Stimulated activated CD8-positive, alpha-beta memory T cell treated with anti-CD3 and anti-CD28 coated beads, Interleukin-12 subunit alpha, Interleukin-12 subunit beta, amount 100 ng/mL, for 24 hours (primary cell): ENCODE measurements around the gene MUSTN1.

ENCODE experiments used
- DNase-seq: peaks from one replicate; pipeline ENCODE4 v3.0.0-alpha.2; 2020; ENCODE audit errors: extremely low read depth

Gene MUSTN1

GRCh38 chr3:52834871-52835501 lies at the start of gene MUSTN1:
TSS of gene MUSTN1 (minus strand) at chr3:52835019. CDS start at chr3:52834948, 71 bp downstream.
- DNase-seq, result no peak

GRCh38 chr3:52882377-52882776 lies 47.6 kb upstream of the MUSTN1 start:
- no peak for DNase-seq

GRCh38 chr3:52881871-52882270 lies 47.1 kb upstream of the MUSTN1 start:
- DNase-seq, result no peak

- DNase-seq, result no peak
Observed at GRCh38 chr3:52880474-52880873, 45.7 kb upstream of the MUSTN1 start.

GRCh38 chr3:52880047-52880446 lies 45.2 kb upstream of the MUSTN1 start:
- no peak for DNase-seq

GRCh38 chr3:52879581-52879980 lies 44.8 kb upstream of the MUSTN1 start:
- DNase-seq, result no peak

GRCh38 chr3:52879090-52879489 lies 44.3 kb upstream of the MUSTN1 start:
- DNase-seq, result no peak

- no peak for DNase-seq
Observed at GRCh38 chr3:52877085-52877484, 42.3 kb upstream of the MUSTN1 start.

- DNase-seq, result no peak
Observed at GRCh38 chr3:52874864-52875587, 40.2 kb upstream of the MUSTN1 start.

- no peak for DNase-seq
Observed at GRCh38 chr3:52874160-52874701, 39.4 kb upstream of the MUSTN1 start.

- DNase-seq, result no peak
Observed at GRCh38 chr3:52873433-52874159, 38.8 kb upstream of the MUSTN1 start.

GRCh38 chr3:52872245-52872644 lies 37.4 kb upstream of the MUSTN1 start:
- no peak for DNase-seq

- DNase-seq, result no peak
Observed at GRCh38 chr3:52871761-52872160, 36.9 kb upstream of the MUSTN1 start.

- DNase-seq, result no peak
Observed at GRCh38 chr3:52870471-52870870, 35.7 kb upstream of the MUSTN1 start.

GRCh38 chr3:52866427-52866826 lies 31.6 kb upstream of the MUSTN1 start:
- DNase-seq, result no peak

GRCh38 chr3:52865994-52866393 lies 31.2 kb upstream of the MUSTN1 start:
- no peak for DNase-seq

GRCh38 chr3:52860424-52860768 lies 25.6 kb upstream of the MUSTN1 start:
- no peak for DNase-seq

- DNase-seq, result no peak
Observed at GRCh38 chr3:52859686-52860423, 25.0 kb upstream of the MUSTN1 start.

- DNase-seq, result no peak
Observed at GRCh38 chr3:52857864-52858263, 23.0 kb upstream of the MUSTN1 start.

- DNase-seq, result no peak
Observed at GRCh38 chr3:52857133-52857532, 22.3 kb upstream of the MUSTN1 start.

GRCh38 chr3:52856666-52857065 lies 21.8 kb upstream of the MUSTN1 start:
- DNase-seq, result no peak

GRCh38 chr3:52854013-52854412 lies 19.2 kb upstream of the MUSTN1 start:
- no peak for DNase-seq
